Posterior vena cava (tissue), 2 donors: Measurements from ENCODE around the gene PRR14. TPM values are rescaled to one million over a fixed set of nuclear protein-coding genes. Genes with fewer than 3 reads are reported as not detected.
A peak's percentile ranks its signal among the peaks of the same experiment; 100 is the strongest.
"Not testable (repeated sequence)": the region's sequence is repeated elsewhere in the genome, so short reads cannot be mapped to it uniquely, and the experiment has no call there.

ENCODE experiments used
- DNase-seq: peaks from one replicate; pipeline ENCODE4 v3.0.0-alpha.2; 2020; ENCODE audit warnings: low spot score
- intact Hi-C, 2 donors: fragments of 100-400 bp; cut with DNase I; formaldehyde crosslinking; loops; one replicate each; pipeline versions ENCODE4 v1.14.1 to v1.14.2; 2022 to 2023
- total RNA-seq, 2 donors: library from RNA; stranded (reverse); fragmentation: NEBNext Ultra II Directional; extraction: Animal tissue kit (Norgen Biotek cat#: 25700); gene quantifications; one replicate each; pipeline ENCODE4 v1.2.1, GENCODE V29; 2021
- donor health status: DM: yes; HTN: yes; CAD: no.
- donor health status: DM: yes; HTN: yes; CAD: no.

PRR14 gene
- total RNA-seq, 2 donors from 2014 or later = 34.5 to 38.5 TPM

- no peak for DNase-seq
- intact Hi-C loops = loop anchor here in 1 of 2 donors (2.0 kb wide), 1 partner anchor 42 kb away; no protein-coding TSS in a partner anchor
These were observed 49.7 kb downstream of the PRR14 start for GRCh38 chr16:30700491-30700890.

GRCh38 chr16:30700971-30701370 lies 50.2 kb downstream of the PRR14 start:
- intact Hi-C loops = loop anchor here in 1 of 2 donors (2.0 kb wide), 1 partner anchor 42 kb away; no protein-coding TSS in a partner anchor
- DNase-seq = no peak

GRCh38 chr16:30703071-30703470 lies 52.3 kb downstream of the PRR14 start:
- DNase-seq, intact Hi-C loops: not testable (repeated sequence)

- intact Hi-C loops = no loop called here
- peak; percentile 32 for DNase-seq
These were observed 53.2 kb downstream of the PRR14 start for GRCh38 chr16:30703971-30704370.

Other genes starting within 250 kb of the PRR14 start
- gene ZNF771, start 243.4 kb upstream of the PRR14 start, total RNA-seq = 1 to 10 TPM; 5.6 to 6.1 TPM
- 10 to 100 TPM; 15.2 to 20.1 TPM for gene DCTPP1, start 220.9 kb upstream of the PRR14 start, total RNA-seq
- gene SEPHS2, start 205.1 kb upstream of the PRR14 start, total RNA-seq = 10 to 100 TPM; 31.5 to 32.5 TPM
- 1 to 10 TPM; 4.6 to 8.5 TPM for gene ITGAL, start 178.2 kb upstream of the PRR14 start, total RNA-seq
- 10 to 100 TPM; 21.9 to 27.3 TPM for gene ZNF768, start 124.4 kb upstream of the PRR14 start, total RNA-seq
- gene ZNF747, start 116.1 kb upstream of the PRR14 start, total RNA-seq = 1 to 10 TPM; 9.6 to 9.8 TPM
- 1 to 10 TPM; 6.0 to 6.5 TPM for gene ZNF764, start 92.6 kb upstream of the PRR14 start, total RNA-seq
- gene ZNF688, start 79.2 kb upstream of the PRR14 start, total RNA-seq = 10 to 100 TPM in 1 of 2 donors, 1 to 10 TPM in 1; 8.8 to 10.8 TPM
- 10 to 100 TPM; 10.2 to 10.5 TPM for gene ZNF785, start 65.3 kb upstream of the PRR14 start, total RNA-seq
- 1 to 10 TPM; 6.9 to 7.1 TPM for gene ZNF689, start 40.6 kb upstream of the PRR14 start, total RNA-seq
- gene FBRS, start 7.5 kb downstream of the PRR14 start, total RNA-seq = 10 to 100 TPM; 42.3 to 42.5 TPM
- 10 to 100 TPM; 41.4 to 44.9 TPM for gene SRCAP, start 48.2 kb downstream of the PRR14 start, total RNA-seq
- gene PHKG2, start 97.5 kb downstream of the PRR14 start, total RNA-seq = 10 to 100 TPM; 13.0 to 13.9 TPM
- 1 to 10 TPM; 1.2 TPM for gene CFAP119, start 111.1 kb downstream of the PRR14 start, total RNA-seq
- 10 to 100 TPM; 60.9 to 66.5 TPM for gene RNF40, start 111.4 kb downstream of the PRR14 start, total RNA-seq
- gene ZNF629, start 136.2 kb downstream of the PRR14 start, total RNA-seq = 10 to 100 TPM; 10.1 to 11.2 TPM
- 10 to 100 TPM; 33.6 to 36.3 TPM for gene BCL7C, start 243.1 kb downstream of the PRR14 start, total RNA-seq
- gene CTF1, start 245.7 kb downstream of the PRR14 start, total RNA-seq = 1 to 10 TPM; 5.0 to 5.2 TPM